ENCODE data around the gene JCAD. TPM values are rescaled to one million over a fixed set of nuclear protein-coding genes. Genes with fewer than 3 reads are reported as not detected.
"Not testable (repeated sequence)": the region's sequence is repeated elsewhere in the genome, so short reads cannot be mapped to it uniquely, and the experiment has no call there.

Gene JCAD
- total and polyA plus RNA-seq, 2 donors (not counting 1 experiment from before 2014, with no cell fraction given), result 3.3 to 27.1 TPM

DNA sequence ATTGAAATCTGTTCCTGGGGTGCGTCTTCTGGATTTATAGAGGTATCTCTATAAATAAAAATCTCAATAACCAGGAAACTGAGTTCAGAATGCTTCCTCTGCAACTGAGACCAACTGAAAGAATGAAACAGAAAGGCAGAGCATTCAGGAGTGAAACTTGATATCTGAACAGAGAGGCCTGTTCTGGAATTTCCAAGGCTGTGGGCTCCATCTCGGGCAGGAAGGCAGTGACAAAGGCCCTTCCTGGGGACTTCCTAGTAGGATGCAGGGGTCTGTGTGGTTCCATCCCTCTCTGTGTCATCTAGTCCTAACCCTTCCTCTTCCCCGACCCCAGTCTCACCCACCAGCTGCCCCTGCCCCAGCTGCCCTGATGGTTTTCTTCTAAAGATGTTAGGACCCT is 52.0 kb downstream of the JCAD start:
- TF ChIP-seq EZH2 (IDR thresholded peaks at IDR 0.05; ENCODE audit: low read length, missing control alignments), result no peak
- TF ChIP-seq, protein P1, sequence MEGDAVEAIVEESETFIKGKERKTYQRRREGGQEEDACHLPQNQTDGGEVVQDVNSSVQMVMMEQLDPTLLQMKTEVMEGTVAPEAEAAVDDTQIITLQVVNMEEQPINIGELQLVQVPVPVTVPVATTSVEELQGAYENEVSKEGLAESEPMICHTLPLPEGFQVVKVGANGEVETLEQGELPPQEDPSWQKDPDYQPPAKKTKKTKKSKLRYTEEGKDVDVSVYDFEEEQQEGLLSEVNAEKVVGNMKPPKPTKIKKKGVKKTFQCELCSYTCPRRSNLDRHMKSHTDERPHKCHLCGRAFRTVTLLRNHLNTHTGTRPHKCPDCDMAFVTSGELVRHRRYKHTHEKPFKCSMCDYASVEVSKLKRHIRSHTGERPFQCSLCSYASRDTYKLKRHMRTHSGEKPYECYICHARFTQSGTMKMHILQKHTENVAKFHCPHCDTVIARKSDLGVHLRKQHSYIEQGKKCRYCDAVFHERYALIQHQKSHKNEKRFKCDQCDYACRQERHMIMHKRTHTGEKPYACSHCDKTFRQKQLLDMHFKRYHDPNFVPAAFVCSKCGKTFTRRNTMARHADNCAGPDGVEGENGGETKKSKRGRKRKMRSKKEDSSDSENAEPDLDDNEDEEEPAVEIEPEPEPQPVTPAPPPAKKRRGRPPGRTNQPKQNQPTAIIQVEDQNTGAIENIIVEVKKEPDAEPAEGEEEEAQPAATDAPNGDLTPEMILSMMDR (conservative IDR thresholded peaks at IDR 0.05 in 1 of 2, IDR thresholded peaks at IDR 0.05 in 1 of 2; ENCODE audit: low read depth in 1 of 2, low read length in 2 of 2), result no peak
- Histone ChIP-seq H3K4me3 (replicated peaks in 1 of 4; ENCODE audit: control extremely low read depth in 1 of 4, insufficient read depth in 1 of 4, low read depth in 3 of 4, low read length in 4 of 4) (no peak overlapping the region), H3K4me1 (ENCODE audit: control insufficient read depth, extremely low read depth, insufficient read depth, low read length) (no peaks in the 10 kb centered on the region), H3K27me3 (ENCODE audit: control insufficient read depth, insufficient read depth, low read length) (peaks cover 2% of the 10 kb centered on the region), H3K9me3 (ENCODE audit: control insufficient read depth, insufficient read depth, low read depth, low read length) (no peaks in the 10 kb centered on the region), H3K9ac (ENCODE audit: insufficient read depth, low read length) (no peak overlapping the region), H3K36me3 (ENCODE audit: control insufficient read depth, insufficient read depth, low read length) (no peaks in the 10 kb centered on the region), H3K79me2 (ENCODE audit: control insufficient read depth, insufficient read depth, low read length) (no peaks in the 10 kb centered on the region), H2AFZ (ENCODE audit: low read length) (no peak overlapping the region), H3K4me2 (ENCODE audit: extremely low read depth, insufficient read depth, low read length) (no peak overlapping the region), H4K20me1 (ENCODE audit: control insufficient read depth, extremely low read depth, insufficient read depth, low read length) (no peaks in the 10 kb centered on the region), H3K27ac (ENCODE audit: insufficient read depth, low read length) (no peak overlapping the region)
- no peak for DNase-seq (ENCODE audit: low read depth in 2 of 2)

DNA sequence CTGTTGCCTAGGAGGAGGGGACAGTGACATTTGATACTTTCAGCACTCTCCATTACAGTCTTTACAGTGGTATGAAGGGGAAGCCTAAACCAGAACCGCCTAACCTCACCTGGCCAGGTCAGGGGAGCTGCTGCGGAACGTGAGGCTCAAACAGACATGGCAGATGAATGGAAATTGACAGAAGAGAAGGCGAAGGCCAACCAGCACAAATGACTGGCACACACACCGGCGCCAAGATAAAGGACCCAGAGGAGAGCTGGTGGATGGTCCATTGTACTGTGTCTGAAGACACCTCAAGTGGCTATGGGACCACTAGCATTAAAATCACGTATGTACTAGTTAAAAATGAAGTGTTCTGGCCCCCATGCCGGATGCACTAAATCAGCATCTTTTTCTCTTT is 53.0 kb downstream of the JCAD start:
- H3K27me3 ChIP-seq (ENCODE audit: control insufficient read depth, insufficient read depth, low read length), result peaks cover 2% of the 10 kb centered on the region
- H3K4me3 ChIP-seq (replicated peaks in 1 of 4; ENCODE audit: control extremely low read depth in 1 of 4, insufficient read depth in 1 of 4, low read depth in 3 of 4, low read length in 4 of 4), result no peak overlapping the region
- H4K20me1 ChIP-seq (ENCODE audit: control insufficient read depth, extremely low read depth, insufficient read depth, low read length), result no peaks in the 10 kb centered on the region
- DNase-seq (ENCODE audit: low read depth in 2 of 2), result no peak
- H3K79me2 ChIP-seq (ENCODE audit: control insufficient read depth, insufficient read depth, low read length), result no peaks in the 10 kb centered on the region
- no peaks in the 10 kb centered on the region for H3K9me3 ChIP-seq (ENCODE audit: control insufficient read depth, insufficient read depth, low read depth, low read length)
- peaks cover 6% of the 10 kb centered on the region for H3K4me1 ChIP-seq (ENCODE audit: control insufficient read depth, extremely low read depth, insufficient read depth, low read length)
- TF ChIP-seq EZH2 (IDR thresholded peaks at IDR 0.05; ENCODE audit: low read length, missing control alignments), result no peak
- TF ChIP-seq, protein P1 (conservative IDR thresholded peaks at IDR 0.05 in 1 of 2, IDR thresholded peaks at IDR 0.05 in 1 of 2; ENCODE audit: low read depth in 1 of 2, low read length in 2 of 2), result no peak
- no peak overlapping the region for H3K27ac ChIP-seq (ENCODE audit: insufficient read depth, low read length)
- H3K36me3 ChIP-seq (ENCODE audit: control insufficient read depth, insufficient read depth, low read length), result no peaks in the 10 kb centered on the region
- no peak overlapping the region for H2AFZ ChIP-seq (ENCODE audit: low read length)
- no peak overlapping the region for H3K4me2 ChIP-seq (ENCODE audit: extremely low read depth, insufficient read depth, low read length)
- no peak overlapping the region for H3K9ac ChIP-seq (ENCODE audit: insufficient read depth, low read length)

DNA sequence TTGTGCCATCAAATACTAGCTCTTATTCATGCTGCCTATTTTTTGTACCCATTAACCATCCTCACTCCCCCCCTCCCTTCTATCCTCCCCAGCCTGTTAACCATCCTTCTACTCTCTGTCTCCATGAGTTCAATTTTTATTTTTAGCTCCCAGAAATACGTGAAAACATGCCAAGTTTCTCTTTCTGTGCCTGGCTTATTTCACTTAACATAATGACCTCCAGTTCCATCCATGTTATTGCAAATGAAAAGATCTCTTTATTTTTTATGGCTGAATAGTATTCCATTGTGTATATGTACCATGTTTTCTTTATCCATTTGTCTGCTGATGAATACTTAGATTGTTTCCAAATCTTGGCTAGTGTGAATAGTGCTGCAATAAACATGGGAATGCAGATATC is 54.3 kb downstream of the JCAD start:
- H3K36me3 ChIP-seq (ENCODE audit: control insufficient read depth, insufficient read depth, low read length); H3K27ac ChIP-seq (ENCODE audit: insufficient read depth, low read length); H3K27me3 ChIP-seq (ENCODE audit: control insufficient read depth, insufficient read depth, low read length); H3K9me3 ChIP-seq (ENCODE audit: control insufficient read depth, insufficient read depth, low read depth, low read length); H3K4me3 ChIP-seq (replicated peaks in 1 of 4; ENCODE audit: control extremely low read depth in 1 of 4, insufficient read depth in 1 of 4, low read depth in 3 of 4, low read length in 4 of 4); H3K79me2 ChIP-seq (ENCODE audit: control insufficient read depth, insufficient read depth, low read length); H3K4me2 ChIP-seq (ENCODE audit: extremely low read depth, insufficient read depth, low read length); H4K20me1 ChIP-seq (ENCODE audit: control insufficient read depth, extremely low read depth, insufficient read depth, low read length); DNase-seq (ENCODE audit: low read depth in 2 of 2); H3K9ac ChIP-seq (ENCODE audit: insufficient read depth, low read length); H2AFZ ChIP-seq (ENCODE audit: low read length): not testable (repeated sequence)
- peaks cover 15% of the 10 kb centered on the region for H3K4me1 ChIP-seq (ENCODE audit: control insufficient read depth, extremely low read depth, insufficient read depth, low read length)
